Neuron (in vitro differentiated cells): ENCODE data around the gene IFNA5.

ENCODE experiments used
- H2AFZ ChIP-seq: one replicate; pipeline ENCODE4 v1.6.1; 2013; ENCODE audit warnings: low read depth, mild to moderate bottlenecking, inconsistent platforms, low read length, moderate library complexity
- H3K27me3 ChIP-seq: one replicate; pipeline ENCODE4 v1.6.1; 2013; ENCODE audit warnings: low read length; ENCODE audit not compliant: insufficient read depth
- H3K36me3 ChIP-seq: one replicate; pipeline ENCODE4 v1.6.1; 2013; ENCODE audit warnings: low read length; ENCODE audit not compliant: insufficient read depth
- H3K4me1 ChIP-seq: one replicate; pipeline ENCODE4 v1.6.1; 2013; ENCODE audit warnings: low read length; ENCODE audit not compliant: insufficient read depth
- H3K4me3 ChIP-seq: 2 replicates; pipeline ENCODE4 v1.5.1; 2013; ENCODE audit warnings: mild to moderate bottlenecking, low read length, moderate library complexity
- H3K9me3 ChIP-seq: one replicate; pipeline ENCODE4 v1.6.1; 2013; ENCODE audit warnings: low read length

IFNA5 gene

GRCh38 chr9:21305213-21305612, at the start of gene IFNA5:
IFNA5 (minus strand) TSS chr9:21305313; CDS start chr9:21305256, 57 bp downstream.
- no peaks in the 10 kb centered on the region for H3K27me3 ChIP-seq

GRCh38 chr9:21350787-21351186, 45.7 kb upstream of the IFNA5 start, which contains the start of gene IFNA6:
IFNA6 (minus strand) TSS chr9:21350887; CDS start chr9:21350887, 0 bp downstream.
- Histone ChIP-seq H2AFZ (no peak within 1 kb of the TSS), H3K9me3 (no peaks in the 10 kb centered on the region), H3K4me1 (no peaks in the 10 kb centered on the region), H3K4me3 (no peak within 1 kb of the TSS), H3K27me3 (no peaks in the 10 kb centered on the region), H3K36me3 (no peaks in the 10 kb centered on the region)

More at GRCh38 chr9:21305213-21305612, at the start of gene IFNA5:
- Histone ChIP-seq H3K36me3 (no peaks in the 10 kb centered on the region), H3K4me1 (peaks cover 3% of the 10 kb centered on the region), H2AFZ (no peak within 1 kb of the TSS), H3K4me3 (no peak within 1 kb of the TSS), H3K9me3 (no peaks in the 10 kb centered on the region)

GRCh38 chr9:21348430-21348970, 43.4 kb upstream of the IFNA5 start:
- Histone ChIP-seq H3K4me3 (no peak overlapping the region), H3K9me3 (no peaks in the 10 kb centered on the region), H3K27me3 (no peaks in the 10 kb centered on the region), H3K4me1 (no peaks in the 10 kb centered on the region), H2AFZ (no peak overlapping the region), H3K36me3 (no peaks in the 10 kb centered on the region)

GRCh38 chr9:21340735-21341134, 35.6 kb upstream of the IFNA5 start:
- no peaks in the 10 kb centered on the region for H3K36me3 ChIP-seq
- H3K4me3 ChIP-seq = no peak overlapping the region
- H3K9me3 ChIP-seq = no peaks in the 10 kb centered on the region
- no peaks in the 10 kb centered on the region for H3K27me3 ChIP-seq
- no peak overlapping the region for H2AFZ ChIP-seq
- H3K4me1 ChIP-seq = no peaks in the 10 kb centered on the region

GRCh38 chr9:21336457-21336856, 31.3 kb upstream of the IFNA5 start:
- peaks cover 14% of the 10 kb centered on the region for H3K36me3 ChIP-seq

GRCh38 chr9:21334701-21335632, 29.9 kb upstream of the IFNA5 start, which contains the start of gene KLHL9:
KLHL9 (minus strand) TSS chr9:21335404; CDS start chr9:21334859, 545 bp downstream.
- peaks cover 17% of the 10 kb centered on the region for H3K36me3 ChIP-seq
- H3K4me3 ChIP-seq = peak within 1 kb of the TSS; percentile 70
- no peaks in the 10 kb centered on the region for H3K9me3 ChIP-seq
- peaks cover 28% of the 10 kb centered on the region for H3K4me1 ChIP-seq
- H2AFZ ChIP-seq = peak within 1 kb of the TSS; percentile 66
- no peaks in the 10 kb centered on the region for H3K27me3 ChIP-seq

More at GRCh38 chr9:21336457-21336856, 31.3 kb upstream of the IFNA5 start:
- Histone ChIP-seq H2AFZ (no peak overlapping the region), H3K27me3 (no peaks in the 10 kb centered on the region), H3K4me1 (peaks cover 27% of the 10 kb centered on the region), H3K4me3 (no peak overlapping the region), H3K9me3 (no peaks in the 10 kb centered on the region)

GRCh38 chr9:21333226-21333625, 28.1 kb upstream of the IFNA5 start:
- no peaks in the 10 kb centered on the region for H3K27me3 ChIP-seq
- no peaks in the 10 kb centered on the region for H3K9me3 ChIP-seq
- H2AFZ ChIP-seq = no peak overlapping the region
- H3K4me1 ChIP-seq = peaks cover 28% of the 10 kb centered on the region
- peak overlapping the region; percentile 70 for H3K4me3 ChIP-seq
- peaks cover 18% of the 10 kb centered on the region for H3K36me3 ChIP-seq

GRCh38 chr9:21331676-21332402, 26.7 kb upstream of the IFNA5 start:
- Histone ChIP-seq H2AFZ (no peak overlapping the region), H3K27me3 (no peaks in the 10 kb centered on the region), H3K4me1 (peaks cover 28% of the 10 kb centered on the region), H3K36me3 (peaks cover 18% of the 10 kb centered on the region), H3K4me3 (peak overlapping the region; percentile 6), H3K9me3 (no peaks in the 10 kb centered on the region)

- H3K27me3 ChIP-seq = no peaks in the 10 kb centered on the region
- H3K4me1 ChIP-seq = peaks cover 2% of the 10 kb centered on the region
- no peak overlapping the region for H3K4me3 ChIP-seq
- no peaks in the 10 kb centered on the region for H3K9me3 ChIP-seq
- H2AFZ ChIP-seq = no peak overlapping the region
- peaks cover 27% of the 10 kb centered on the region for H3K36me3 ChIP-seq
Observed at GRCh38 chr9:21326526-21327139, 21.5 kb upstream of the IFNA5 start.

- Histone ChIP-seq H3K4me1 (no peaks in the 10 kb centered on the region), H2AFZ (no peak overlapping the region), H3K9me3 (no peaks in the 10 kb centered on the region), H3K36me3 (peaks cover 24% of the 10 kb centered on the region), H3K4me3 (no peak overlapping the region), H3K27me3 (no peaks in the 10 kb centered on the region)
Observed at GRCh38 chr9:21324047-21324446, 18.9 kb upstream of the IFNA5 start.

GRCh38 chr9:21322911-21323461, 17.9 kb upstream of the IFNA5 start:
- Histone ChIP-seq H3K36me3 (peaks cover 24% of the 10 kb centered on the region), H3K4me1 (peaks cover 5% of the 10 kb centered on the region), H3K27me3 (no peaks in the 10 kb centered on the region), H3K9me3 (no peaks in the 10 kb centered on the region), H2AFZ (no peak overlapping the region), H3K4me3 (no peak overlapping the region)

- H3K36me3 ChIP-seq = peaks cover 24% of the 10 kb centered on the region
- H3K4me3 ChIP-seq = no peak overlapping the region
- peaks cover 12% of the 10 kb centered on the region for H3K4me1 ChIP-seq
- no peak overlapping the region for H2AFZ ChIP-seq
- H3K9me3 ChIP-seq = no peaks in the 10 kb centered on the region
- H3K27me3 ChIP-seq = no peaks in the 10 kb centered on the region
Observed at GRCh38 chr9:21320465-21320864, 15.4 kb upstream of the IFNA5 start.
